Activated T-cell treated with anti-CD3 and anti-CD28 coated beads, Interleukin-2, amount 50 U/mL, for 72 hours (primary cell): Measurements from ENCODE around the gene PCBD1. TPM values are rescaled to one million over a fixed set of nuclear protein-coding genes. Genes with fewer than 3 reads are reported as not detected.
A peak's percentile ranks its signal among the peaks of the same experiment; 100 is the strongest.

Source experiments
- ATAC-seq, 2 donors: fragments of 150-1000 bp; cut with Tn5 transposase; replicated peaks in 1 of 2; 2 replicates each; pipeline ENCODE4 v1.10.0; 2021; ENCODE audit warnings: moderate library complexity in 2 of 2, mild to moderate bottlenecking in 1 of 2
- DNase-seq, 2 donors: peaks; one replicate each; pipeline ENCODE4 v3.0.0; 2021 to 2022; ENCODE audit warnings: mixed read lengths in 1 of 2
- H3K27ac Mint-ChIP-seq: one replicate; pipeline ENCODE4 v1.8.0; 2022; ENCODE audit warnings: mild to moderate bottlenecking, moderate library complexity, mixed read lengths
- H3K27me3 Mint-ChIP-seq: one replicate; pipeline ENCODE4 v1.8.0; 2022; ENCODE audit warnings: low read depth, mixed read lengths
- H3K36me3 Mint-ChIP-seq, 2 donors: one replicate each; pipeline ENCODE4 v1.8.0; 2022; ENCODE audit warnings: mixed read lengths in 2 of 2, mild to moderate bottlenecking in 1 of 2; ENCODE audit not compliant: insufficient read depth in 2 of 2
- H3K4me1 Mint-ChIP-seq: one replicate; pipeline ENCODE4 v1.8.0; 2022; ENCODE audit warnings: low read depth, mixed read lengths
- H3K4me3 Mint-ChIP-seq, 2 donors: one replicate each; pipeline ENCODE4 v1.8.0; 2022; ENCODE audit warnings: mild to moderate bottlenecking in 2 of 2, mixed read lengths in 2 of 2, moderate library complexity in 2 of 2
- H3K9me3 Mint-ChIP-seq, 2 donors: one replicate each; pipeline ENCODE4 v1.8.0; 2022; ENCODE audit warnings: mixed read lengths in 2 of 2
- total RNA-seq, 2 donors: library from RNA; stranded (reverse); gene quantifications; one replicate each; pipeline ENCODE4 v1.2.3, GENCODE V29; 2022

Gene PCBD1
- total RNA-seq = 10 to 100 TPM; 40.3 to 49.1 TPM

DNA sequence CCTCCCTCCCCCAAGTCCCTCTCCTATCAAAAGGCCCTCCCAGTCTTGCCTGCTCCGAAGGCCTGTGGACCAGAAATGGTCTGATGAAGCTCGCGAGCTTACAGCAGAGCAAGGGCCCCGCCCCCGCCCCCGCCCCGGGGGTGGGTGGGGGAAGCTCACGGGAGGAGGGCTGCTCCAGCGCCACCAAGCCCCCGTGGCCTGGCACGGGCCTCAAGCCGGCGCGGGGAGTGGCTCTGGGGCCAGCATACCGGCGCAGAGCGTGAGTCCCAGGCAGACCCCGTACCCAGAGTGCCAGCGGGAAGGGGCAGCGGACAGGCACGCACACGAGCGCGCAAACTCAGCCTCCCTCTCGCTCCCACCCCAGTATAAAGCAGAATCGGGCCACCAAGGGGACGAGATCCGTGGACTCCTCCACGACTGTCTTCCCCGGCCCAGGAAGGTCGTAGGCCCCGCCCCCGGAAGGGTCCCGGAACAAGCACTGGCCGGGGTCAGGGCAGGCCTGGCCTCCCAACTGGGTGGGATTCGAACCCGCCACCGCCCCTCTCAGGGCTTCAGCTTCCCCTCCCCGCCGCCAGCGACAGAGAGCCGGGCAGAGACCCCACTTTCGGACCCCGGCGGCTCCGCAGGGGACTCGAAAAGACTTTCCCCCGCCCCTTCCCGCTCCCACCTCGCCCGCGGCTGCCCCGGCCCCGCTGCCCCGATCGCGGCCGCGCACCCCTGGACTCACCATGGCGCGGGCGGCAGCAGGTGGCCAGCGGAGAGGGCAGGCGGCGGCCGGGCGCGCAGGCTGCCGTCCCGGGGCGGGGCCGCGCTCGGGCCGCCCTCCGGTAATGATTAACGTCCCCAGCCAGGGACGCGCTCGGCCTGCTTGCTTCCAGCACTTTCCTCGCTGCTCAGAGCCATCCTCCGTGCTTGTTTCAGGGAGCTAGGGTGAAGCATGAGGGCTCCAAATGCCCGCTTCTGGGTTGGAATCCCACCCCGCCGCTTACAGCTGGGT, at the start of gene PCBD1:
Gene PCBD1 (minus strand): TSS at position 762 of the 997 bp plus-strand sequence. CDS start 32 bp downstream, at position 730.
- H3K4me1 Mint-ChIP-seq = peaks cover 32% of the 10 kb centered on the region
- DNase-seq (peak; percentile 79 to 82), ATAC-seq (peak; percentile 85)
- peaks cover 1 to 3% of the 10 kb centered on the region in 2 donors for H3K36me3 Mint-ChIP-seq
- H3K27ac Mint-ChIP-seq = peak within 1 kb of the TSS; percentile 93
- no peaks in the 10 kb centered on the region for H3K9me3 Mint-ChIP-seq
- peak within 1 kb of the TSS; percentile 87 to 89 for H3K4me3 Mint-ChIP-seq
- no peaks in the 10 kb centered on the region for H3K27me3 Mint-ChIP-seq

DNA sequence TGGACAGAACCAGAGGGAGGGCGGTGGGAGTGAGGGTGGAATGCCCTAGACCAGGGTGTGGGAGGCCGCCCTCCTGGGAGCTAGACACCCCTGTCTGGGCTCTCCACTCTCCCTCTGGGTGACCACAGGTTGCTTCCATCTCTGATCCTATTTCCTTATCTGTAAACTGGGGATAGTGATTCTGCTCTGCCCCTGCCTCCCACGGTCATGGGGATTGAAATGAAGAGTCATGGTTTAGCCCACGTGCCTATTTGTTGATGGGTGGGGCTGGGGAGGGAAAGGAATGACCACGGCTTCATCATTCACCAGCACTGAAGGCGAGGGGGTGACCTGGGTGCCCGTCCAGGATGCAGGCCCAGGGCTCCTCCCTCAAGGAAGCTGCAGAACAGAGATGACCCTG, 49.3 kb upstream of the PCBD1 start:
- no peak for DNase-seq
- no peak overlapping the region for H3K27ac Mint-ChIP-seq
- H3K36me3 Mint-ChIP-seq = no peaks in the 10 kb centered on the region
- no peaks in the 10 kb centered on the region for H3K9me3 Mint-ChIP-seq
- no peaks in the 10 kb centered on the region for H3K4me1 Mint-ChIP-seq
- no peak overlapping the region for H3K4me3 Mint-ChIP-seq
- H3K27me3 Mint-ChIP-seq = peaks cover 5% of the 10 kb centered on the region
- ATAC-seq = no peak

DNA sequence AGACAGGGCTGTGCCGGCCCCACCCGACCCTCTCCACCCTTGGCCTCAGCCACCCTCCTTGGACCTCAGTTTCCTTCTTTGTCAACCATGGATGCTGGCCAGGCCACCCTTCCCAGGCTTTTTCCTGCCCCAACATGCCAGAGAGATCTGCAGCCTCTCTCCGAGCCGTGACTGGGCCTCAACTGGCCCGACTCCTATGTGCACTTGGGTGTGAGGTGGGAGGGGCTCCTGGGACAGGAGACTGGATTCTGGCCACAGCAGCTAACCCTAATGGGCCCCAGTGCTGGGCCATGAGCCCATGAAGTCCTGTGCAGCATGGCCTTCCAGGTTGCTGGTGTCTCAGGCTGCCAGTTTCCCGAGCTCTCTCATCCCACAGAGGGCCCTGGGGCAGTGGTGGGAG, 47.7 kb upstream of the PCBD1 start:
- no peak for DNase-seq
- Mint-ChIP-seq H3K27ac (no peak overlapping the region), H3K36me3 (no peaks in the 10 kb centered on the region), H3K4me1 (no peaks in the 10 kb centered on the region), H3K4me3 (no peak overlapping the region), H3K27me3 (peaks cover 5% of the 10 kb centered on the region), H3K9me3 (no peaks in the 10 kb centered on the region)
- no peak for ATAC-seq

GRCh38 chr10:70935631-70936030, 47.3 kb upstream of the PCBD1 start:
- Mint-ChIP-seq H3K4me3 (no peak overlapping the region), H3K27ac (no peak overlapping the region), H3K9me3 (no peaks in the 10 kb centered on the region), H3K4me1 (no peaks in the 10 kb centered on the region), H3K36me3 (no peaks in the 10 kb centered on the region), H3K27me3 (peaks cover 5% of the 10 kb centered on the region)
- no peak for ATAC-seq
- no peak for DNase-seq

GRCh38 chr10:70935125-70935625, 46.8 kb upstream of the PCBD1 start:
- Mint-ChIP-seq H3K4me3 (no peak overlapping the region), H3K9me3 (no peaks in the 10 kb centered on the region)

GRCh38 chr10:70934701-70935100, 46.3 kb upstream of the PCBD1 start:
- Mint-ChIP-seq H3K27ac (no peak overlapping the region), H3K4me3 (no peak overlapping the region), H3K36me3 (no peaks in the 10 kb centered on the region), H3K27me3 (peaks cover 5% of the 10 kb centered on the region), H3K9me3 (no peaks in the 10 kb centered on the region), H3K4me1 (no peaks in the 10 kb centered on the region)
- no peak for ATAC-seq
- DNase-seq = no peak

More at GRCh38 chr10:70935125-70935625, 46.8 kb upstream of the PCBD1 start:
- DNase-seq (no peak), ATAC-seq (no peak)
- peaks cover 5% of the 10 kb centered on the region for H3K27me3 Mint-ChIP-seq
- no peak overlapping the region for H3K27ac Mint-ChIP-seq
- H3K36me3 Mint-ChIP-seq = no peaks in the 10 kb centered on the region
- H3K4me1 Mint-ChIP-seq = no peaks in the 10 kb centered on the region

- ATAC-seq = no peak
- no peak overlapping the region for H3K4me3 Mint-ChIP-seq
Measured at GRCh38 chr10:70932392-70933196, 44.2 kb upstream of the PCBD1 start.

GRCh38 chr10:70931168-70931815, 42.9 kb upstream of the PCBD1 start:
- Mint-ChIP-seq H3K4me3 (no peak overlapping the region), H3K27ac (no peak overlapping the region), H3K36me3 (no peaks in the 10 kb centered on the region), H3K27me3 (no peaks in the 10 kb centered on the region), H3K9me3 (no peaks in the 10 kb centered on the region), H3K4me1 (no peaks in the 10 kb centered on the region)
- ATAC-seq = no peak
- no peak for DNase-seq

More at GRCh38 chr10:70932392-70933196, 44.2 kb upstream of the PCBD1 start:
- no peak overlapping the region for H3K27ac Mint-ChIP-seq
- no peaks in the 10 kb centered on the region for H3K27me3 Mint-ChIP-seq
- H3K9me3 Mint-ChIP-seq = no peaks in the 10 kb centered on the region
- no peaks in the 10 kb centered on the region for H3K36me3 Mint-ChIP-seq
- H3K4me1 Mint-ChIP-seq = no peaks in the 10 kb centered on the region
- no peak for DNase-seq

DNA sequence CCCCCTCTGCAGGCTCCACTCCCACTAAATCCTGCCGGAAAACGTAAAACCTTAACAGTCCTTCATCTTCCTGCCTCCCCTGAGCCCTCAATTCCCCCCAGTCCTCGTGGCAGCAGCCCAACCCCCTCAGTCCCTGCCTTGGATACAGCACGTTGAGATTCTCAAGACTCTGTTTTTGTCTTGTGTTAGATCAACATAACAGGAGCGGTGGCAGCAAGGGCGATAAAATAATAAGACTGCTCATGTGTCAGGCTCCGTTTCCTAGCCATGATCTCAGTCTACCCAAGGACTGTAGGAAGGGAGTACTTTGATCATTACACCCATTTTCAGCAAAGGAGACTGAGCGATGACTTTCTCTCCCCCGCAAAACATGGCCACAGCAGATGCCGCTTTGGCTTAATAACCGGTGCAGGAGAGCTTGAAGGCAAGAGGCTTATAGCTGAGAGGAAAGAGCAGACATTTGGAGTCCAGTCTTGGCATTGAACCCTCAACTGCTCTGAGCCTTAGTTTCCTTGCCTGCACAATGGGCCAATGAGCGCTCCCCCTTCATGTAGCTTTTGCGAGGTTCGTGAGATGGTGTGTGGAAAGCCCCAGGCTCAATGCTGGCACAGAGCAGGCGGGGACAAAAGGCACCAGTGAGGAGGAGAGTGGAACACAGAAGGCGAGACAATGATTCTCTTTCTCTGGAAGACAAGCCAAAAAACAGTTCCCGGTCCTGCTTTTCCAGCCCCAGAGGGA, 42.1 kb upstream of the PCBD1 start:
- DNase-seq = no peak
- no peak overlapping the region for H3K27ac Mint-ChIP-seq
- ATAC-seq = no peak
- no peaks in the 10 kb centered on the region for H3K36me3 Mint-ChIP-seq
- H3K4me1 Mint-ChIP-seq = no peaks in the 10 kb centered on the region
- no peaks in the 10 kb centered on the region for H3K27me3 Mint-ChIP-seq
- H3K9me3 Mint-ChIP-seq = no peaks in the 10 kb centered on the region
- no peak overlapping the region for H3K4me3 Mint-ChIP-seq

GRCh38 chr10:70928140-70928539, 39.8 kb upstream of the PCBD1 start:
- Mint-ChIP-seq H3K27me3 (no peaks in the 10 kb centered on the region), H3K36me3 (no peaks in the 10 kb centered on the region), H3K9me3 (no peaks in the 10 kb centered on the region), H3K4me1 (no peaks in the 10 kb centered on the region), H3K27ac (no peak overlapping the region), H3K4me3 (no peak overlapping the region)
- ATAC-seq (no peak), DNase-seq (no peak)

GRCh38 chr10:70927189-70927943, 39.0 kb upstream of the PCBD1 start:
- DNase-seq (no peak), ATAC-seq (no peak)
- Mint-ChIP-seq H3K27me3 (no peaks in the 10 kb centered on the region), H3K9me3 (no peaks in the 10 kb centered on the region), H3K4me3 (no peak overlapping the region), H3K36me3 (no peaks in the 10 kb centered on the region), H3K4me1 (no peaks in the 10 kb centered on the region), H3K27ac (no peak overlapping the region)
